Activated T-cell treated with anti-CD3 and anti-CD28 coated beads for 4 hours (primary cell): ENCODE data around the gene TUBGCP3.

ENCODE experiments used
- DNase-seq: peaks from one replicate; pipeline ENCODE4 v3.0.0-alpha.2; 2020

The TUBGCP3 gene

DNA sequence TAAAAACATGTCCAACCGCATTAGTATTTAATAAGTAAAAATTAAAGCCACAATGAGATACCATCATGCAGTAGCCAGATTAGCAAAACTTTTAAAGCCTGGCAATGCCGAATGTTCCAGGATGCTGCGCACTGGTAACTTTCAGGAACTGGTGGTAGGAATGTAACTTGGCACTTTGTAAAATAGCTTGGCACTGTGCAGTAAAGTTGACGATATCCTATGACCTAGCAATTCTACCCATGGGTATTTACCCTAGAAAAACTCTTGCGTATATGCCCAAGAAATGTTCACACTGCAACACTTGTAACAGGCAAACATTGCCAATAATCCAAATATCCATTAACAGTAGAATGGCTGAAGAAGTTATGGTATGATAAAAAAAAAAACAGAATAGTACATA is 114.1 kb downstream of the TUBGCP3 start:
- DNase-seq: no peak

DNA sequence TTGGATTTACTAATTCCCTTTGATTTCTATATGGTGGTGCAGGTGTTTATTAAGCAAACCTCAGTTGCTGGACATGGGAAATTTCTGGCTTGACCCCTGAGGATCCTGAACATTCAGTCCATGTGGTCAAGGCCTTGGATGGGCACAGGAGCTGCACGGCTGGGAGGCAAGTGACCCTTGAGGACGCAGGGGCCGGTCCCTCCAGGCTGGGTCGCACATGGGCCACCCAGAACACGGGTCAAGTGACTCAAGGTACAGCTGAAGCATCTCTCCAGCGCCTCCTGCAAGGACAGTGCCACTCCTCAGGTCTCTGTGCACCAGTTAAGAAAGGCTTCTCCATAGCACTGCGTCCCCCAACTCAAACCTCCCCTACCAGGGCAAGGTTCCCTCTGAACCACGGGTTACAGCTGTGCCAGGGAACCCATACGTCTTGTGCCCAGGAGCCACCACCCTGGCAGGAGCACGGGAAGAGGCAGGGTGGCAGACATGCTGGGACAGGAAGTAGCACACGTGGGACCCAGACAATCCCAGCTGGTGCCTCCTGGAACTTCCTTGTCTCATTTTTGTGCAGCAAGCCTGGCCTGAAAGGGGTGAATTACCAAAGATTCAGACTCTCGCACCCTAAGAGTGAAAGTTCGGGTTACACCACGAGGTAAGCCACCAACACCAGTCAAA is 118.7 kb downstream of the TUBGCP3 start:
- DNase-seq: no peak

DNA sequence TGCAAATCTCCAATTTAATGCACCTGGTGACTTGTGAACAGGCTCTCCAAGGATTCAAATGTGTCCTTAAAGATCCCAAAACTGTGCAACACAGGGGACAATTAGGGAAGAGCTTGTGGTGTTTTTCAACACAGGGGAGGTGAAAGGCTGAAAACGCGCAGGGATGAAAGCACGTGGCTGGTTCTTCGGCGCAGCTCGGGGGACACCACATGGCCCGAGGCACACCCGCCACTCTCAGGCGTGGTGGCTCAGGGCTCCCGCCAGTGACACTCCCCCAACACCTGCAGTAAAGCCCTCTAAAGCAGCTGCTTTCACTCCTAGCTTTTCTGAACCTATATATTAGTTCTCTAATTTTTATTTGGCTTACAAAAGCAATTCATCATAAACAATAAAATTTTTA is 119.9 kb downstream of the TUBGCP3 start:
- DNase-seq: no peak

DNA sequence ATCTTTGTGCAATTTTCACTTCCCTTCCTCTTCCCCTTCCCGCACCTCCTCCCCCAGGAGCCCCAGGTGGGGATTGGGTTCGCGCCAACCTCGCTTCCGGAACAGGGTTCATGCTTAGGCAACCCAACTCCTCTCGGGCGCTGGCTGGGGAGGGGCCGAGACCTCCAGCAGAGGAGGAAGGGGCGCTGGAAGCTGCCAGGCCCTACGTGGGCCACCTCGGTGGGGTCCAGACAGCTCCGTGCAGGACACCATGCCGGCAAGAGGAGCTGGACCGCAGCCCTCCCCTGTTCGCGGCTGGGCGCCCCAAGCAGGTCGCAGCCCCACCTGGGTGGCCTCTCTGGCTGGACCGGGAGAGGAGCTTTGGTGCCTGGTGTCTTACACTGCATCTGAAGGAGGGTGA is 120.7 kb downstream of the TUBGCP3 start:
- no peak for DNase-seq

DNA sequence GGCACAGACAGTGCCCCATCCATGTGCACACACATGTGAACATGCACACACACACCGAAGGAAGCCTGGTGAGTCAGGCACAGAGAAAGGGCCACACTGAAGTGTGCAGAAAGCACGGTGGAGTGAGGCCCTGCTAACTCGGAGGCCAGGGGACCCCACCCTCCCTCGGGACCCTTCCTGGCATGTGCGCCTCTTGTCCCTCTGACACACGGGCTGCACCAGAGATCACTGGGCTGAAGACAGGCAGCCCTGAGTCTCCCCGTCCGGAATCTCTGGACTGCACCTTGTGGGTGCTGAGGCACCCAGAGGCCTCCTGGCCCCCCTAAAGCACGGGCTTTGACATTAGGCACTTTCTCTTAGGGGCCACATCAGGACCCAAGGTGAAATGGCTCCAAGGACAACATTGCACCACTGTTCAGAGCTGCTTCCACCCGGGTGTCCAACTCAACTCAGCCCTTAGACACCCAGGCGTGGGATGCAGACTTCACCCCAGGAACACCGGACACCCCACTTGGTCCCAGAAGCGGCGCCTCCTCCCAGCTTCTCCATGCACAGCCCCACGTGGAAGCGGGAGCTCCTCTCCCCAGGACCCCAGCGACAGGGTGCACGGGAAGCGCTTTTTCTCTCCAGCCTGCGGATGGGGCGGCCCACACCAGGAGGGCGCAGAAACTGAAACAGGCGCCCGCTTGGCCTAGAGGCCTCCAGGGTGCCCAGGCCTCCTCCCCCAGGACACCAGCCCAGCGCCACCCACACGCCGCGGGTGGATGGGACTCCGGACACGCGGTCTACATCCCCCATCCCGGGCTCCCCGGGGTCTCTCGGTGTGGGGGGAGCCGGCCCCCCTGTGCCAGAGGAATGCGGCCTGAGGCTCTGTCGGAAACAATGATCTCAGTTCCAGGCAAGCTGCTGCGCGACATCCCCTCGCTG is 121.6 kb downstream of the TUBGCP3 start:
- DNase-seq: no peak

DNA sequence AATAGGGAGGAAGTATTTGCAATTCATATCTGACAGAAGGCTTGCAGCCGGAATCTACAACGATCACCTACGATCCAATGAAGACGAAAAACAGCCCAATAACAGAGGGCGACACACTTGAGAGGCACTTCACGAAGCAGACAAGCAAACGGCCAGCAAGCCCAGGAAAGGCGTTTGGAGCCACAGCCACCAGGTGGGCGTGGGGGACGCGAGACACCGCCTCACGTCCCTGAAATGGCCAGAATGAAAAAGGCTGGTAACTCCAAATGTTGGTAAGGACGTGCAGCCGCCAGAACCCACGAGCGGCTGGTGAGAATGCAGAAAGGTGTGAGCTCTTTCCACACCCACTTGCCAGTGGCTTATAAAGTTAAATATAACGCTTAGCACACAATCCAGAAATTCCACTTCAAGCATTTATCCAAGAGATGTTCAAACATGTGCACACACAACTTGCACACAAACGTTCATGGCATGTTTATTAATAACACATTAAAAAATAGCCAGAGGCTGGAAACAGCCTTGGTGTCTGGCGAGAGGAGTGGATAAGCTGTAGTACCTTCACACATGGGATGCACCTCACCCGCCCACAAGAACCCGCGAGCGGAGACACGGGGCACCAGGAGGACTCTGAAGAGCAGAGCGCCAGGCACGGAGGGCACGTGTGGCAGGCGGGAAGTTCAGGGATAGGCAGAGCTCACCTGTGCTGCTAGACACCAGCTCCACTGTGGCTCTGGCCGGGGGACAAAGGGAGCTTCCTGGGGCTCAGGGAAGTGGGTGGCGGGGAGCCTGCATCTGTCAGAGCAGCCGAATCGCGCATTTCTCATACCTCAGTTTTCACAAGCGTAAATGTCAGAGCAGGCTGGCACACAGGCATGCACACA is 122.5 kb downstream of the TUBGCP3 start:
- DNase-seq: no peak

DNA sequence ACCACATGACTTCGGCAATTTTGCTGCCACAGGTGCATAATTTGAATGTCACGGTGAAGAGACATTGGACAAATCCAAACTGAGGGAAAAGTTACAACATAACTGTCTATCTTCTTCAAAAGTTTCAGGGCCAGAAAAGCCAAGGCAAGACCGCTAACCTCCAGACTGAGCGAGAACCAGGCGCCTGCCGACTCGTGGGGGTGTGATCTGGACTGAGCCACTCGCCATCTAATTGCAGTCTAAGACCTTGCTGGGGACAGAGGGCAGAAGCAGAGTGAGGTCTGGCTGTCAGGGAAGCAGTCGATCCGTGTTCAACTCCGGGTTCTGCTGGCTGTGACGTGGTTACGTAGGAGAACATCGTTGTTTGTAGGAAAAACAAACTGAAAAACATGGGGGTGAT is 123.2 kb downstream of the TUBGCP3 start:
- no peak for DNase-seq

DNA sequence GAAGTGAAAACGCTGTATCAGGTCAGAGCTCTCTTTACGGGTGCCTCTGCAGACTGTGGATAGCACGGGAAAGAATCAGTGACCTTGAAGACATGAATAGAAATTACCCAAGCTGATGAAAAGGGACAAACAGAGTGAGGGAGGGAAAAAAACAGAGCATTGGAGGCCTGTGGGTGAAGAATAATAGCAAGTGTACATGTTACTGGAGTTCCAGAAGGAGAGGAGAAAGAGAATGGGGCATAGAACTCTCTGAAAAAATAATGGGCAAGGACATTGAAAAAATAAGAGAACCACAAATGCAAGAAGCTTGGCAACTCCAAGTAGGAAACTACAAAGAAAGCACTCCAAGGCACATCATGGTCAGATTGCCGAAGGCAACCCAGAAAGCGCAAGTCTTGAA is 125.5 kb downstream of the TUBGCP3 start:
- no peak for DNase-seq

DNA sequence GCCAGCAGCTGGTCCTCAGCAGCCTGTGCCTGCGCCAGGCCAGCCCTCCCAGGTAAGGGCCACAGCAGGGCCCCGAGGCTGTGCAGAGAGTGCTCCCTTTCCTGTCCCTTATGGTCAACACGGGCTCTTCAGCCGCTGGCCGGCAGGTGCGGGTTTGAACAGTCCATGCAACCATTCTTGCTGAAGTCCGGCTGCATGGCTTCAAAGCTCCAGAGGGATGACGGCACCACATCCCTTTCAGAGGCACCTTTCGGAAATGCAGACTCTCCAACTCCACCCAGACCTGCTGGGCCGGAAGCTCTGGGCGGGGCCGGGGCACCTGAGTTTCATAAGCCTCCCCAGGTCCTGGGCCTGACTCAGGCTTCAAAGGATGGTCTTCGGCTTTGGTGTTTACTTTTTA is 130.5 kb downstream of the TUBGCP3 start:
- DNase-seq: no peak

DNA sequence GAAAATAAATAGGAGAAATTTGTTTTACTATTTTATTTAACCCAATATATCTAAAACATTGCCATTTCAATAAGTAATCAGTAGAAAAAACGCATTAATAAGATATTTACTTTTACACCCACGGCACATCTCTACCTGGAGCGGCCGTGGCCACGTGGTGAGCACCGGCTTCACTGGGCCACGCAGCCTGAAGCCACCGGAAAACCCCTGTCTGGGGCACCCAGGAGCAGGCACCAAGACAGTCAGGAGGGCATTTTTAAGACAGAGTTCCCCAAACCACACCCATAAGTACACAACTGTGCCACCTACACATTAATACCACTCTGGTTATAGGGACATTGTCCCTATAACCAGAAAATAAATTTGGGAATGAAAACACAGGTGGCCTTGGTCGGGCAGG is 130.9 kb downstream of the TUBGCP3 start:
- no peak for DNase-seq

DNA sequence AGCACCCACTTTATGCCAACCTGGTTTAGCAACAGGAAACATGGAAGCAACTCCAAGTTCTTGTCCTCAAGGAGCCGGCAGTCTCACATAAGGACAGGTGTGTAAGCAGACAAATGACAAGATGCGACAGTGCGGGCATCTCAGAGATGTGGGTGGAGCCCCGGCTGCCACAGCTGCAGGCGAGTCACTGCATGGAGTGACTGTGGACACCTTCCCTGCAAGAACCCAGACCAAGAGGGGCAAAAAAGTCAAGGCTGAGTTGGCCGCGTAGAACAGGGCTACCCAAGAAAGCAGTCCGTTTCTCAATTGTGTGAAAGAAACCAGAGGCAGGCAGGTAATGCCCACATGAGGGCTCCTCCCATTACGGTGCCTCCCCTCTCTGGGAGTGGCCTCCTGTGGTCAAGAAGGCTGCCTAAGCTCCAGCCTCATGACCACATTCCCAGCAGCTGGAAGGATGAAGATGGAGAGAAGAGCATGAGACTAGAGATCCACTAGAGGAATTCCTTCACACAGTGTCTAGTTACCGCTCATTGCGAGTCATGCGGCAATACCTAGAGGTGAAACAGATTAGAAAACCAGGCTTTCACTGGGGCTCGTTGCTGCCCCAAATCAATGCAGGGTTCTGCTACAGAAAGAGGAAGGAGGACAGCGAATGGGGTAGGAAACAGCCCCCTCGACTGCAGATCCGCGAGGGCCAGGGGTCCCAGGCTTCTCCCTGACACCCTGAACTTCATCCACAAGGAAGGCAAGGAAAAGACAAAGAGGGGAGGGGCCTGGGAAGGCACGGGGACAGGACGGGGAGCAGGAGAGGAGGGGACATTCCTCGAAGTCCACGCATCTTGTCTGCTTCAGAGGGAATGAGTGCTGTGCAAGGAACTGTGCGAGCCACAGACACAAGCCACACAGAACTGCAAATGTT is 131.6 kb downstream of the TUBGCP3 start:
- DNase-seq: no peak

DNA sequence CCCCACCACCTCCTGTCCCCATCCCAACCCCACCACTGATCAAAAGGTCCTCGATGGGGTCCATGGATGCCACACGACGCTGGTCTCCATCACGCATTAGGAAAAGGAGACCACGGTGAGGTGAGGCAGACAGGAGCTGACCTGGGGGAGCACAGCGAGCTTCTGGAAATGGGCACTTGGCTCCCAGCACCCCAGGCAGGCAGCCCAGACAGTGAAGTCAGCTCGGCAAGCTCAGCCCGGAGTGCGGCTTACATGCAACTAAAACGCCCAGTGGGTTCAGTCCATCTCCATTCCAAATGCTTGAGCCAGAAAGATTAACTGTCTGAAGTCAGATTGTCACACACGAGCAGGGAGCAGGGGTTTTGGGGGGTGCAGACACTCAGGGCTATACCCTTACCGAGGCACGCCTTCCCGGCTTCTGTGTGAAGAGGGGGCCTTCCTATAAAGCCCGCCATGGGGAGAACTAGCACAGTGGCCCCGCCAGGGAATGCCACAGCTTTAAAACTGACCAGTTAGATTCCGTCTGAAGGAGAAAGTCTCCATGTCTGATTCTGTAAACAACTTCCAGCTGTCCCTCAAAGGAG is 132.4 kb downstream of the TUBGCP3 start:
- DNase-seq: no peak

DNA sequence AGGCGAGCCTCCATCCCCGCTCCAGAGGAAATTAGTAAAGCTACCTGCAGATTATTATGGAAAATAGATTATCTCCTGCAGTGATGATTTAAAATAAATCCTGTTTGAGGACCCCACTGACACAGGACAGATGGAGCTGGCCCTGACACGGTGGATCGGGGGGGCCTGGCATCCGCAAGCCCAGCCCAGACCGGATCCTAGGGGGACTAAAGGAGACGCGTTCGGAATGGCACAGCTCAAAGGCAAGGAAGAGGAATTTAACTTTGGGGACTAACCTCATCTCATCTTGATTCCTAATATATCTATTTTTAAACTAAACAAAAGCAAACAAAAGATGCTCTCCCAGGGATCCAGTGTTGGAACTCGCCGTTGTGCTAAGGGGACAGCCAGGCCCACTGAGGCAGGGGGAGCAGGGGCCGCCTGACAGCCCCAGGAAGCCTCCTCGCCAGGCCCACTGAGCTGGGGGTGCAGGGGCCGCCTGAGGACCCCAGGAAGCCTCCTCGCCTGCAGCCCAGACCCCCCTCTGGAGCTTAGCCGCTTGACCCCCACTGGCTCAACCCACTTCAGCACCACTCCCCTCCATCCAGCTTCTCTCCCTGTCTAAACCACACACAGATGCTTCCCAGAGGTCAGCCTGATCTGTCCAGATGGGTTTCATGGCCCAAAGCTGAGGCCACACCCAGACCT is 133.2 kb downstream of the TUBGCP3 start:
- DNase-seq: no peak

DNA sequence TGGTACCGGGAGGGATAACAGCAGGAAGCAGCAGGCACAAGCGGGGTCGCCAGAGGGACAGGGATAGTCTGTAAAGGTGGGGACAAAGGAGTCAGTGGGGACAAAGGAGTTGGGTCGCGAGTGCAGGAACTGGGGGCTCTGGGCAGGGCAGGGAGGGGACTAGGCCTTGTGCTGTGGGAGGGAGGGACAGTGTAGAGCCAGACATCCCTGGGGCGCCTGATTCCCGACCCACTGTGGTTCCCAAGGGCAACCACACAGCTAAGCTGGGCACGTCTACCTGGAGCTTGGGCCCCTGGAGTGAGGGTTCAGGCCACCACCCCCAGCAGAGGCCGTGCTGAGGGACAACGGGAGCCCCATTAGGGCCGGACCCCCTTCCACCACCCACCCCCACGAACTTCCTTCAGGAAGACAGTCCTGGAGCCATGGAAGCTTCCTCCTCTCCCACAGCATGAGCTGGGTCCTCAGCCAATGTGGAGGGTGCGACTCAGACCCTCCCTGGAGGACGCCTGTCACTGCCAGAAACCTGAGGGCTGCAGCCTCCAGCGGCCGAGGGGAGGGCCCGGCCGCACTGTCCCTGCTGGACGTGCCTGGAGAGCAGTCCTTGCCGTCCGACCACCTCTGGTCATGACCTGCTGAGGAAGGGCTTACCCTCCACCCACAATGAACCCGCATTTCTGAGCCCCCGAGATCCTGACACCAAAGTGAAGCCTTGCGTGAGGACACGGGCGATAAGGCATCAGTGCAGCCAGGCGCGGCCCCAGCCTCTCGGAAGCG is 133.9 kb downstream of the TUBGCP3 start:
- DNase-seq: no peak

DNA sequence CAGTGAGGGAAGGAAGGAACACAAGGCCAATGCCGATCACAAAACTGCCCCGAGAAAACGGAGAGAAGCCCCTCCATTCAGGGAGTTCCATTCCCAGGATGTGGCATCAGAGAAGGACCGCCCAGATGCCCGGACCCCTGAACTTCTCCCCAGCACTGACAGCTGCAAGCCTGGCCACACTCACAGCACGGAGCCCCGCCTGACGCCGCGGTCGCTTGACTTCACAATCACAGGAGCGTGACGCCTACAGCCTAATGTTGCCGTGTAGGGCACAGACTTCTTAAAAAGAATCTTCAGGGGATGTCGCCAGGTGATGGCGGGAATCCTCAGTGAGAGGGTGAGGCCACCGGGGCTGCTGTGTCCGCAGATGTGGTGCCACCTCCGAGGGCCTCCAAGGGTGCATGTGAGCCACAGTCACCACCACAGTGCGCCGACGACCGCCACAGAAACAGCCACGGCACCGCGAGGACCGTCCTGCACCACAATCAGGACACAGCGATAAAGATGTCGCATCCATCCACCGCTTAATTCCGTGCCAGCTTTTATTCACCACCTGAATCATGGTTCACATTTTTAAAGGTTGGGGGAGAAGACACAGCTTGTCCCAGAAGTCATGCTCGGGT is 134.6 kb downstream of the TUBGCP3 start:
- no peak for DNase-seq

DNA sequence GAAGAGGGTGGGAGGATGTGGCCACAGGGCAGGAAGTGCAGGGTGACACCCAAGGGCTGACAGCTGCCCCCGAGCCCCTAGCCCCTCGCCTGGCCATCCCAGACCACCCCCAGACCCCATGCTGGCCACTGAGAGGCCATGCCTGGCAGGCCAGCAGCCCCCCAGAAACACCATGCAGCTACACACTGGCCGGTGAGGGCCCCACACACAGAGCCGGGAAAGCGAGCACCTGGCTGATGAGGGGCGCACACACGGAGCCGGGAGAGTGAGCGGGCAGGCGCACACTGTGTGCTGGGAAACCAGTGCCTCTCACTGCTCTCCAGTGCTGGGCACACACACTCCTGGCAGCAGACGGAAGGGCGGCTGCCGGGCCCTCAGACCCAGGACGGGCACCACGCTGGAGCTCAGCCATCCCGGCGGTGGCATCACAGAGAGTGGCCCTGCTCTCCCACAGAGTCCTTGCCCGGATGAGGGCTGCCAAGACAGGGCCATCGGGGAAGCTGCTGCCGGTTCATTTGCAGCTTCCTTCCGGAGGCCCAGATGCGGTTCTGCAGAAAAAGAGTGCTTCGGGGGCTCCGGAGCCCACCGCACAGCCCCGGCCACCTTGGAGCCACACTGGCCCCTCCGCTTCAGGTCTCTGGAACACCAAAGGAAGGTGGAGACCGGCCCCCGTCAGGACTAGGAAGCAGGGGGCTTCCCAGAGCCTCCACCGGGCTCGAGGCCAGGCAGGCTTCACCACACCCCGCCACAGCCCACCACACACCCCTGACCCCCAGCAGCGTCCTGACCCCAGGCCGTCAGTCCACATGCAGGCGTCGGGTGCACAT is 135.4 kb downstream of the TUBGCP3 start:
- DNase-seq: no peak

DNA sequence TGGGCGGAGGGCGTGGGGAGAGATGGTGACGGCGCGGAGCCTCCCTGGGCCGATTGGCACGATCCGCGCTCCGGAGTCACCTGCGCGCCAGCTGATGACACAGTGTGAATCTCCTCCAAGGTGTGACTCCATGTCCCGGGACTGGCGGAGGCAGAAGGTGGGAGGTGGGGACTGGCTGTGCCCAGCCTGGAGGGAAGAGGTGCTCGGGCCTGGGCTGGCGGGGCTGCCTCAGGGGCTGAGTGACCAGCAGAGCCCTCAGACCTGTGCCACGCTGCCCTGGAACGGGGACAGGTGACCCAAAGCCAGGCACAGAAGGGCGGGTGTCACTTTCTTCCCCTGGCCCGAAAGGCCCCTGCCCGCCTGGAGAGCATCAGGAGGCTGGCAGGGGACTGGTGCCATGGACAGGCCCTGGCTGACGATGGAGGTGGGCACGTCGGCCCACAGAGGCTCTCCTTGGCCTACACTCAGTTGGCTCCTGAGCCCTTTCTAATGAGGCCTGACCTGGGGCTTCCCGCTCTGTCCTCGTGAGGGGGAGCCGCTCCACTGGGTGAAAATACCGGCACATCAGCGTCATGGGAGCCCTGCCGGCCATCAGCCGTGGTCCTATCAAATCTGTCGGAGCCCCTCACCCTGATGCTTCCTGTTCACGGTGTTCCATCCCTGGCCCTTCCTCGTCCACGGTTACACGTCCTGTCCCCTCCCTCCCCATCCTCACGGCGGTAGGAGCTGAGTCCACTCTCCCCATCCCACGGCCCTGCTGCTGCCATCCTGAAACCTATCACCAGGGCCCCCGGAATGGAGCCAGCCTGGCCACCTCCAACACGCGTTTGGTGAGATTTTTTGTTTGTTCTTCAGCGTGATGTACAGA is 136.2 kb downstream of the TUBGCP3 start:
- DNase-seq: no peak

DNA sequence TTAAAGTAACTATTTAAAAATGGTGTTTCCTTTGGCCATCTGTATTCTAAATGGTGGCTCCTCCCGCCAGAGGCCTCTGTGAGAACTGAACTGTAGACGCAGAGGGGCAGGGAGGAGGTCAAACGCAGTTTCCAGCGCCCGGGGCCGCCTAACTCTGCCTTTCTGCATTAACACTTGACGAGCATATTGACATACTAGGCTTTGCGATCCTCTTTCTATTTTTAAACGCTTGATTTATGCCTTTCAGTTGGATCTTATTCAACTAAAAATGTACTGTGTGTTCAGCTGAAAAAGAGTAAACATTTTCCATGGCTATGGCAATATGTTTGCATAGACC is 137.1 kb downstream of the TUBGCP3 start:
- DNase-seq: no peak
